Activated naive CD4-positive, alpha-beta T cell treated with anti-CD3 and anti-CD28 coated beads, Interleukin-2, amount 50 U/mL, for 16 hours (primary cell): ENCODE results near the gene XPO6.

ENCODE experiments used
- DNase-seq: peaks from one replicate; pipeline ENCODE4 v3.0.0-alpha.2; 2020

The XPO6 gene

GRCh38 chr16:28061352-28062101 lies 150.2 kb downstream of the XPO6 start:
- no peak for DNase-seq

GRCh38 chr16:28059841-28060575 lies 151.8 kb downstream of the XPO6 start:
- DNase-seq, result no peak

GRCh38 chr16:28058839-28059589 lies 152.8 kb downstream of the XPO6 start:
- DNase-seq, result no peak

GRCh38 chr16:28057949-28058348 lies 153.8 kb downstream of the XPO6 start:
- DNase-seq, result no peak

DNA sequence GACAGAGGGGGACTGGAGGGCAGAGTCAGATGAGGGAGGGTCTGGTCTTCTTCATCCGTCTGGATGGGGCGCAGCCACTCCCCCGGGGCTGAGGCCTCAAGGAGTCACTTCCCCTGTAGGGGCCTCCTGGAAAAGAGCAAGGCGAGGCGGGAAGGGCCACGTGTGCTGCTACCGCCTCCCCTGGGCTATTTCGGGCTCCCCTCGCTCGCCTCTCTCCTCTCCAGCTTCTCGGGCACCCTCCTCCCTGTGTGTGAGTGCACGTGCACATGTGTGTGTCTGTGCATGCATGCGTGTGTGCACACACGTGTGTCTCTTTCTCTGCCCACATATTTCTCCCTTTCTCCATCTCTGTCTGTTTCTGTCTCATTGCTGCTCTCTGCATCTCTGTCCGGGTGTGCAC lies 158.3 kb downstream of the XPO6 start:
- DNase-seq, result no peak

GRCh38 chr16:28052274-28053128 lies 159.3 kb downstream of the XPO6 start:
- no peak for DNase-seq

DNA sequence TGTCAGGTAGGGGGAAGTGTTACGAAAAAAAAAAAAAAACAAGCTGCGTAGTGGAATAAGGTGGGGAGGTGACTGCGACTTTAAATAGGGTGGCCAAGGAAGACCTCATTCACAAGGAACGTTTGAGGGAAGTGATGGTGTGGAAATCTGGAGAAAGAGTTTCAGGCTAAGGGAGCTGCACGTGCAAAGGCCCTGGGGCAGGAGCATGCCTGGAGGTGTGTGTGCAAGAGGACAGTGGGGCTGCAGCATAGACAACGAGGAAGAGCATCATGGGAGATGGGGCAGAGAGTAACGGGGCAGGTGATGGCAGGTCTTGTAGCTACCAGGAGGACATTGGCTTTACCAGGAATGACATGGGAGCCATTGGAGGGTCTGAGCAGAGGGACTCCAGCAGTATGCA lies 160.3 kb downstream of the XPO6 start:
- DNase-seq, result no peak
